Measurements from ENCODE around the gene IMMP2L. TPM values are rescaled to one million over a fixed set of nuclear protein-coding genes. Genes with fewer than 3 reads are reported as not detected.

IMMP2L gene
- total and polyA plus RNA-seq, 2 of the 4 experiments (the other 2 are of a cell fraction): 5.8 to 9.3 TPM

GRCh38 chr7:110790992-110791391, 771.3 kb downstream of the IMMP2L start:
- POLR2A ChIA-PET (ENCODE audit: unreplicated experiment): no interaction called here
- Histone ChIP-seq H3K56ac (ENCODE audit: extremely low read depth, insufficient read depth, low read length) (no peak overlapping the region), H2BK5ac (ENCODE audit: low read depth, low read length, poor library complexity, severe bottlenecking) (peak overlapping the region; percentile 38), H2AFZ (replicated peaks; ENCODE audit: low read length, poor library complexity) (no peak overlapping the region), H3K18ac (ENCODE audit: low read depth, low read length) (no peak overlapping the region; the same call in 1 of the 2 replicates), H3K4me3 (ENCODE audit: insufficient read depth, low read depth, low read length) (no peak overlapping the region), H3K27me3 (ENCODE audit: control insufficient read depth, insufficient read depth, low read length) (no peaks in the 10 kb centered on the region), H3K4me1 (ENCODE audit: control insufficient read depth, insufficient read depth, low read length) (peaks cover 3% of the 10 kb centered on the region; the same call in 1 of the 2 replicates), H2BK120ac (ENCODE audit: low read depth, low read length) (peak overlapping the region; percentile 43; the same call in 1 of the 2 replicates), H2BK20ac (ENCODE audit: low read depth, low read length) (no peak overlapping the region), H2AK9ac (replicated peaks; ENCODE audit: low read depth, low read length, poor library complexity) (no peak overlapping the region), H3K27ac (ENCODE audit: insufficient read depth, low read length) (no peak overlapping the region), H4K91ac (ENCODE audit: insufficient read depth, low read depth, low read length) (no peak overlapping the region), H4K5ac (ENCODE audit: low read depth, low read length) (no peak overlapping the region), H2AK5ac (ENCODE audit: low read depth, low read length) (no peak overlapping the region), H4K8ac (ENCODE audit: low read depth in 2 of 2, low read length in 2 of 2) (no peak overlapping the region), H3K14ac (replicated peaks; ENCODE audit: low read depth, low read length) (no peak overlapping the region), H3K36me3 (ENCODE audit: control insufficient read depth, insufficient read depth, low read length) (no peaks in the 10 kb centered on the region), H3K9ac (ENCODE audit: low read depth, low read length) (no peak overlapping the region), H3K4me2 (ENCODE audit: low read depth, low read length) (peak overlapping the region; percentile 27; the same call in 1 of the 2 replicates), H3K4ac (ENCODE audit: low read depth, low read length) (no peak overlapping the region), H3K9me3 (ENCODE audit: control insufficient read depth, insufficient read depth, low read length) (no peaks in the 10 kb centered on the region), H3K79me1 (ENCODE audit: low read depth in 1 of 2, low read length in 2 of 2) (no peaks in the 10 kb centered on the region), H3K9me1 (ENCODE audit: insufficient read depth, low read length) (no peaks in the 10 kb centered on the region), H2BK15ac (ENCODE audit: low read depth, low read length) (no peak overlapping the region), H3K23ac (ENCODE audit: low read depth, low read length) (no peak overlapping the region), H4K20me1 (ENCODE audit: insufficient read depth, low read length) (no peaks in the 10 kb centered on the region)
- dilution Hi-C loops (cut with HindIII; ENCODE audit: low sequenced_read_pairs, unreplicated experiment): no loop called here
- intact Hi-C loops (cut with micrococcal nuclease): no loop called here
- in situ Hi-C loops (cut with MboI; ENCODE audit: low sequenced_read_pairs): no loop called here
- BruUV-seq (replicated peaks): no TSS peak
- TF ChIP-seq CEBPB (IDR thresholded peaks at IDR 0.05; ENCODE audit: low read depth, low read length) (no peak), FOS (IDR thresholded peaks at IDR 0.05; ENCODE audit: low read depth, low read length) (no peak), RFX5 (IDR thresholded peaks at IDR 0.05; ENCODE audit: low read depth, low read length) (no peak), MAZ (IDR thresholded peaks at IDR 0.05; ENCODE audit: borderline replicate concordance, low read depth, low read length) (no peak), RCOR1 (IDR thresholded peaks at IDR 0.05; ENCODE audit: insufficient replicate concordance, low read length) (no peak), MXI1 (IDR thresholded peaks at IDR 0.05; ENCODE audit: borderline replicate concordance, low read depth, low read length) (no peak), USF2 (IDR thresholded peaks at IDR 0.05; ENCODE audit: low read depth, low read length) (no peak), RAD21 (IDR thresholded peaks at IDR 0.05; ENCODE audit: low read length) (no peak)
- ATAC-seq (ENCODE audit: low read depth) (peak; percentile 82), DNase-seq (peak; percentile 40)
- CTCF ChIA-PET: interaction anchor here (0.6 to 0.7 kb wide), 2 partner anchors 23 to 29 kb away, joined by 3 to 5 read pairs; no protein-coding TSS in a partner anchor
